Right lobe of liver (tissue), 4 donors: ENCODE data around the gene GPR155.

Experiments used
- CTCF ChIP-seq, 4 donors: fragments of 200-600 bp in 3 of 4; fragments of 450-650 bp in 1 of 4; IDR thresholded peaks; one replicate each; pipeline versions ENCODE4 v1.5.1 to v1.8.0; 2016 to 2022; ENCODE audit warnings: antibody characterized with exemption in 4 of 4, mild to moderate bottlenecking in 2 of 4
- POLR2A ChIP-seq: fragments of 450-650 bp; IDR thresholded peaks from one replicate; pipeline ENCODE4 v1.6.1; 2017; ENCODE audit warnings: antibody characterized with exemption, mild to moderate bottlenecking
- donor health status: DM: no; HTN: no; CAD: no.
- donor health status: DM: no; HTN: no; CAD: no.
- donor health status: DM: no; HTN: yes; CAD: no.

GRCh38 chr2:174485788-174486562, 854 bp downstream of the GPR155 start:
- no peak for TF ChIP-seq CTCF (IDR thresholded peaks at IDR 0.05)
- TF ChIP-seq POLR2A, result no peak
